ENCODE results near the gene CMC4.

Gene CMC4

GRCh38 chrX:155052738-155053498 is 18.0 kb downstream of the CMC4 start:
- DNase-seq: no peak

DNA sequence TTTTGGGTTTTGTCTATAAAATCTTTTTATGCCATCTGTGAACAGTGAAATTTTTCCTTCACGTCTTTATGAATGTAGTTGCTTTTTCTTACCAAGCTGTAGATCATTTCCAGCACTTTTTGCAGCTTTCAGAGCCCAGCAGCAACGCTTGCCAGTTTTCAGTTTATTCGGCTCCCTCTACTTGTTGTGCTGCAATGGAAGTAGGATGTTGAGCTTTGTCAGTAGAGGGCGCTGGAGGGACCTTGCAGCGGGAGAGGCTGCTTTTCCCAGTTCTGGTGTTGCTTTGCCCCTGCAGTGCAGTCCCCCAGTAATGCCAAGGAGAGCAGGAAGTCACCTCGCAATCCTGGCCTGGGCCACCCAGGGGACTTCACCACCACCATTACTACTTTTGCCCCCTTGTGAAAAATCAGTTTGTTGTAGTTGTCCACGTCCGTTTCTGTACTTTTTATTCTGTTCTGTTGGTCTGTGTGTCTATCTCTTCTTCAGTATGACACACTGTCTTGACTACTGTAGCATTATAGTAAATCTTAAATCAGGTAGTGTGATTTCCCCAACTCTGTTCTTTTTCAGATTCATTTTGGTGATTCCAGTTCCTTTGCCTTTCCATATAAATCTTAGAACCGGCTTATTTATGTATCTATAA is 21.8 kb downstream of the CMC4 start:
- peak; percentile 62 for DNase-seq

DNA sequence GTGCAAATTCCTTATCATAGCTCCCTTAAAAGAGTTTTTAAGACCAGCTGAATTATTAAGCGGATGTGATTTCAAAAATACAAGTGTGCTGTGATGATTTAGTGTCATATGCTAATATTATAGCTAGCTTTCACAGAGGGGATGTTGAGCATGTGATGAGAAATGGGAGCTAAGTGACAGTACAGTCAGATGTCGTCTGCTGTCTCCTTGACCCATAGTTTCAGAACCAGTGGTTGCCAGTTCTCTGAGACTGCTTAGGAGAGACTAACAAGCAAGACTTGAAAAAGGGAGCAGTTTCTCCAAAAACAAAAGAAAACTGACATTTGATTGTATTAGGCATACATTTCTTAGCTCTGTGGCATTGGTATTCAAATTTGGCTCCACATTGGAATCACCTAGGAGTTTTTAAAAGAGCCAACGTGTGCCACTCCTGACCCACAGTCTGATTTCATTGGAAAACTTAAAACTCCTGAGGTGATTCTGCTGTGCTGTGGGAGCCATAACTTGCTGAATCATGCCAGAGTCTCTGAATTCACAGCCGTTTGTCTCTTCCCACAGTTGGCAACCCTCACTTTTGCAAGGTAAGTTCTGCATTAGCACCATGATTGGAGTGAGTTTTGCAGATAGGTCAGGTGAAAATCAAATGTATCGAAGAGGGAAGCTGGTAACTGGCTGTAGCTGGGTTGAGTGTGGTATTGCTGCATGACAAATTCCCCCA is 24.0 kb downstream of the CMC4 start:
- no peak for DNase-seq

- DNase-seq: no peak
These were observed 24.7 kb downstream of the CMC4 start for GRCh38 chrX:155046129-155046810.

DNA sequence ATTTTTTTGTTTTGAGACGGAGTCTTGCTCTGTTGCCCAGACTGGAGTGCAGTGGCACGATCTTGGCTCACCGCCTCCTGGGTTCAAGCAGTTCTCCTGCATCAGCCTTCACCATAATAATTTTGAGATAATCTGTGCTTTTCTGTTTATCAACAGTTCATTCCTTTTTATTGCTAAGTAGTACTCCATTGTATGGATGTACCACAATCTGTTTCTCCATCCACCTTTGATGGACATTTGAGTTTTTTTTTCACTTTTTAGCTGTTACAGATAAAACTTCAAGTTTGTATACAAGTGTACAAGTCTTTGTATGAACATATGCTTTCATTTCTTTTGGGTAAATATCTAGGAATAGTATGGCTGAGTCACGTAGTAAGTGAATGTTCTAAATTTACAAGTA is 35.2 kb downstream of the CMC4 start:
- DNase-seq: no peak

DNA sequence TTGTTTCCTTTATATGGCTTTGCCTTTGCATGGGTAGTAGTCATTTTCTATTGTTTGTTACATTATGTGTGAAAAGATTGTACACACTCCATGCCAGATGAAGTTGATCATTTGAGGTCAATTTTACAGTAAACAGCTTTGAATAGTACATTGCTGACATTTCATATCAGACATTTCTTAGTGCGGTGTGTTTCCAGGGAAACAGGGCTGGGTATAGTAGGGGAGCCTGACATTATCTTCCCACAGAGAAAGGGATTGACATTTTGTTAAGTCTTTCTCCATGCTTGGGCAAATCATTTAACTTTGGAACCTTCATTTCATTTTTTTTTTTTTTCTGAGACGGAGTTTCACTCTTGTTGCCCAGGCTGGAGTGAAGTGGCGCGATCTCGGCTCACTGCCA is 39.3 kb downstream of the CMC4 start:
- no peak for DNase-seq

GRCh38 chrX:155028877-155029291 is 42.1 kb downstream of the CMC4 start:
- DNase-seq: no peak

- DNase-seq: no peak
These were observed 42.8 kb downstream of the CMC4 start for GRCh38 chrX:155028129-155028528.

DNA sequence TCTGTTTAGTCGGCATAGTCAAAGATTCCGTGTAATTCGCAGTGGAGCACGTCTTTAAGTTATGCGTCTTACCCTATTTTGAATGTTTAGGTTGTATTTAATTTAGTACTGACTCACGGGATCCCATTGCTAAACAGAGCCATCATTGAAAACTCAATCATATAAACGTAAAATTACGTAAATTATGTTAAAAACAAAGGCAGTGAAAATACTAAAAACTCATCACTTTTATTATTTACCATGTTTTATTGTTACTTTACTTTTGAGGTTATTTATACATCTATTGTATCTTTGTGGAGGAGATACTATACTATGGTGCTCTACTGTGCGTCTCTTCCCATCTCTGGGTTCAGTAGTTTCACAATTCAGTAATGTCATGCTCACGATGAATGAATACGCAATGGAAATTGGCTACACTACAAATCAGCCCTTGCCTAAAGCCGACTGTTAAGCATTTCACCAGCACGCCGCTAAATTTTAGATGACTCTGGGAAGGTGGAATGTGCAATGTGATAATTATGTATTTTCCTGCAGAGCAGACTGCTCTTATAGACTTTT is 43.3 kb downstream of the CMC4 start:
- no peak for DNase-seq

GRCh38 chrX:155026727-155027508 is 44.0 kb downstream of the CMC4 start, which contains the start of gene FUNDC2:
TSS of gene FUNDC2 (plus strand) at chrX:155026844. CDS start at chrX:155026939, 95 bp downstream.
- DNase-seq: peak; percentile 94

DNA sequence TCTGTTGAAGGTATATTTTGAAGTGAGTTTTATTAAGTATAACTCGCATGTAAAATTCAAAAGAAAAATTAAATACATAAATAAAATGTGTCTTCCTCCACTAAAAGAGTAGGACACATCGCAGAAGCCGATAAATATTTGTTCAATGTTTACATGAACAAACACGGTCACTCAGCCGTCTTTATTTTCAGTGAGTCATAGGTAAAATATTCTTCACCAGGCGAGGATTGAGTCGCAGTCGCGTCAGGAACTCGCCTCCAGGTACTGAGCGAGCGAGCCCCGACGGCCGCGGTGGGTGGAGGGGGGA is 44.6 kb downstream of the CMC4 start:
- no peak for DNase-seq

DNA sequence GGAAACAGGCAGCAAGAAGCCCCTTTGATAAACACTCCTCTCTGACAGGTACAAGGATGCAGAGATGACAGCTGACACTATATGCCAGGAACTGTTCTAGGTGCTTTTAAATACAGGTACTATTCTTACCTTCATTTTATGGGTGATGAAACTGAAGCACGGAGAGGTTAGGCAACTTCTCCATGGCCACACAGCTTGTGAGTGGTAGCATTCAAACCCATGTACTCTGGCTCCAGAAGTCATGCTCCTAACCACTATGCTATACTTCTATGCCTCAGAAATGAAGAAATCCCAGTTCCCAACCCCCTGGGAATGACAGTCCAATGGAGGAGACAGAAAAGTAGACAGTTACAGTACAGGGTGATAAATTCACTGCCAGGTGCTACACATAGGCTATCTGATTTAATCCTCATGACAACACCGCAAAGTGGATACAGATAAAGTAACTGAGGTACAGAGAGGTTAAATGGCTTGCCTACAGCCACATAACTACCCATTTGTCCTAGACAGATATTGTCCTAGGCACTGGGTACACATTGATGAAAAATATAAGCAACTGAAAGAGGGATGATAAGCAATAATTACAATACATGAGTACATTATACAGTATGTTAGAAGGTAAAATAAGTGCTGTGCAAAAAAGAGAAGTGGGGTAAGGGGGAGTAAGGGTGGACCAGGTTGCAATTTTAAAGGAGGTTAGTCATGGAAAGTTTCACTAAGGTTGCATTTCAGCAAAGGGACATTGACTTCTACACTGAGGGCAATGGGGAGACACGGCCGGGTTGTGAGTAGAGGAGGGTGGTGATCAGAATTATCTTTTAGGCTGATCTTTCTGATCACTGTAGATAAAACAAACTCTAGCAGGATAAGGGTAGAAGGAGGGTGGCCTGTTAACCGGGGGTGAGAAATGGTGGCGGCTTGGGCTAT is 46.8 kb downstream of the CMC4 start:
- no peak for DNase-seq

- DNase-seq: no peak
These were observed 48.4 kb downstream of the CMC4 start, which contains the start of gene F8 for GRCh38 chrX:155022585-155022984. TSS of gene F8 (minus strand) at chrX:155022723. CDS start at chrX:155022552, 171 bp downstream.

DNA sequence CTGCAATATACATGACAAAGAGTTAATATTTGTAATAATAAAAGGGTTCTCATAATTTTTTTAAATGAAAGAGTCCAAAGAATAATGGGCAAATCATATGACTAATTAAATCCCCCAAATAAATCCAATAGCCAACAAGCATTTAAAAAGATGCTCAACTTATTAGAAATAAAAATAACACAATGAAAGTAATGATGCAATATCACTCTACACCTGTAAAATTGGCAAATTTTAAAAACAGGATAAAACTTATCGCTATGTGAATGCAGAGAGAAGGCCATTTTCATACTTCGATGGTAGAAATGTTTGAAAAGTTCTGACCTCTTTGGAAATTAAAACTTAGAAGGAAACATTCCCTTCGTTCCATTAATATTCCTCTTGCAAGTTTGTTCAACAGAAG is 50.3 kb downstream of the CMC4 start:
- DNase-seq: no peak

All from CD4-positive, alpha-beta T cell treated with Interleukin-6 for 4 hours (primary cell).